HEK293 (cell line): ENCODE results near the gene ANKRD13A.

Source experiments
- ZSCAN30 ChIP-seq: fragments of 450-650 bp; IDR thresholded peaks from 2 replicates; pipeline ENCODE4 v1.5.1; 2018; ENCODE audit warnings: missing biosample characterization, mild to moderate bottlenecking, missing genetic modification characterization, moderate library complexity
- TF ChIP-seq, protein P1 (sequence below): fragments of 450-650 bp; formaldehyde crosslinking; IDR thresholded peaks from 2 replicates; pipeline ENCODE4 v1.5.1; 2016; ENCODE audit warnings: missing biosample characterization, missing genetic modification characterization

- TF ChIP-seq ZSCAN30 (tag by site-specific recombination): no peak
- TF ChIP-seq, protein P1, sequence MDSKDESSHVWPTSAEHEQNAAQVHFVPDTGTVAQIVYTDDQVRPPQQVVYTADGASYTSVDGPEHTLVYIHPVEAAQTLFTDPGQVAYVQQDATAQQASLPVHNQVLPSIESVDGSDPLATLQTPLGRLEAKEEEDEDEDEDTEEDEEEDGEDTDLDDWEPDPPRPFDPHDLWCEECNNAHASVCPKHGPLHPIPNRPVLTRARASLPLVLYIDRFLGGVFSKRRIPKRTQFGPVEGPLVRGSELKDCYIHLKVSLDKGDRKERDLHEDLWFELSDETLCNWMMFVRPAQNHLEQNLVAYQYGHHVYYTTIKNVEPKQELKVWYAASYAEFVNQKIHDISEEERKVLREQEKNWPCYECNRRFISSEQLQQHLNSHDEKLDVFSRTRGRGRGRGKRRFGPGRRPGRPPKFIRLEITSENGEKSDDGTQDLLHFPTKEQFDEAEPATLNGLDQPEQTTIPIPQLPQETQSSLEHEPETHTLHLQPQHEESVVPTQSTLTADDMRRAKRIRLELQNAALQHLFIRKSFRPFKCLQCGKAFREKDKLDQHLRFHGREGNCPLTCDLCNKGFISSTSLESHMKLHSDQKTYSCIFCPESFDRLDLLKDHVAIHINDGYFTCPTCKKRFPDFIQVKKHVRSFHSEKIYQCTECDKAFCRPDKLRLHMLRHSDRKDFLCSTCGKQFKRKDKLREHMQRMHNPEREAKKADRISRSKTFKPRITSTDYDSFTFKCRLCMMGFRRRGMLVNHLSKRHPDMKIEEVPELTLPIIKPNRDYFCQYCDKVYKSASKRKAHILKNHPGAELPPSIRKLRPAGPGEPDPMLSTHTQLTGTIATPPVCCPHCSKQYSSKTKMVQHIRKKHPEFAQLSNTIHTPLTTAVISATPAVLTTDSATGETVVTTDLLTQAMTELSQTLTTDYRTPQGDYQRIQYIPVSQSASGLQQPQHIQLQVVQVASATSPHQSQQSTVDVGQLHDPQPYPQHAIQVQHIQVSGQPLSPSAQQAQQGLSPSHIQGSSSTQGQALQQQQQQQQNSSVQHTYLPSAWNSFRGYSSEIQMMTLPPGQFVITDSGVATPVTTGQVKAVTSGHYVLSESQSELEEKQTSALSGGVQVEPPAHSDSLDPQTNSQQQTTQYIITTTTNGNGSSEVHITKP: no peak
Observed at GRCh38 chr12:110071967-110072366, 72.7 kb downstream of the ANKRD13A start.
